GM21619 (cell line): ENCODE measurements around the gene NME9.
A peak's percentile ranks its signal among the peaks of the same experiment; 100 is the strongest.
"Not testable (repeated sequence)": the region's sequence is repeated elsewhere in the genome, so short reads cannot be mapped to it uniquely, and the experiment has no call there.

ENCODE experiments used
- ATAC-seq: cut with Tn5 transposase; IDR thresholded peaks from one replicate; pipeline ENCODE4 v1.9.1; 2021; ENCODE audit not compliant: unreplicated experiment

The NME9 gene

GRCh38 chr3:138329127-138329983, at the start of gene NME9:
Gene NME9, minus strand, starts transcription at chr3:138329851. Its CDS starts 516 bp downstream, at chr3:138329335.
- ATAC-seq = peak; percentile 78

DNA sequence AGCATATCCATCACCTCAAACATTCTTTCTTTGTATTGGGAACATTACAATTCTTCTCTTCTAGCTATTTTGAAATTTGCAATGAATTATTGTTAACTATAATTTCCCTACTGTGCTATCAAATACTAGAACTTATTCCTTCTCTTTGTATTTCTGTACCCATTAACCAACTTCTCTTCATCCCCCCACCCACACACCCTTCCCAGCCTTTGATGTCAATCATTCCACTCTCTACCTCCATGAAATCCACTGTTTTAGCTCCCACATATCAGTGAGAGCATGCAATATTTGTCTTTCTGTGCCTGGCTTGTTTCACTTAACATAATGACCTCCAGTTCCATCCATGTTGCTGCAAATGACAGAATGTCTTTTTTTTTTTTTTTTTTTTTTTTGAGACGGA, 49.3 kb upstream of the NME9 start:
- ATAC-seq = no peak

- ATAC-seq = no peak
Measured at GRCh38 chr3:138378331-138378730, 48.7 kb upstream of the NME9 start.

DNA sequence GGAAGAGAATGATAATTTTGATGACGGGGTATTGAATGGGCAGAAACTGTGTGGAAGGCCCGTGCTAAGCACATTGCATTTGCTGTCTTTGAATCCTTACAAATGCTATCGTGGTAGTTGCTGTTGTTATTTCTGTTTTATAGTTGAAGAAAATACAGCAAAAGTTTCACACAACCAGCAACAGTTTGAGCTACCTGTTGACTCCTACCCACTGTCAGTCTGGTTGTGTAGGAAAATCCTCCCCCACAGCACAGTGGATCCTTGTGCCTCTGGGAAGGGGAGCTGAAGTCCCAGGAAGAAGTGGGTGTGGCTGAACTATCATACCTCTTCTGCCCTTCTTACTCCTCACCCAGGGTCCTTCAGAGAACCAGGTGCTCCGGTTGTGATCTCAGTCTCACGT, 48.2 kb upstream of the NME9 start:
- ATAC-seq = no peak

- not testable (repeated sequence) for ATAC-seq
Measured at GRCh38 chr3:138377212-138377611, 47.6 kb upstream of the NME9 start.

GRCh38 chr3:138376663-138377062, 47.0 kb upstream of the NME9 start:
- ATAC-seq = no peak

GRCh38 chr3:138375447-138375846, 45.8 kb upstream of the NME9 start:
- ATAC-seq = no peak

DNA sequence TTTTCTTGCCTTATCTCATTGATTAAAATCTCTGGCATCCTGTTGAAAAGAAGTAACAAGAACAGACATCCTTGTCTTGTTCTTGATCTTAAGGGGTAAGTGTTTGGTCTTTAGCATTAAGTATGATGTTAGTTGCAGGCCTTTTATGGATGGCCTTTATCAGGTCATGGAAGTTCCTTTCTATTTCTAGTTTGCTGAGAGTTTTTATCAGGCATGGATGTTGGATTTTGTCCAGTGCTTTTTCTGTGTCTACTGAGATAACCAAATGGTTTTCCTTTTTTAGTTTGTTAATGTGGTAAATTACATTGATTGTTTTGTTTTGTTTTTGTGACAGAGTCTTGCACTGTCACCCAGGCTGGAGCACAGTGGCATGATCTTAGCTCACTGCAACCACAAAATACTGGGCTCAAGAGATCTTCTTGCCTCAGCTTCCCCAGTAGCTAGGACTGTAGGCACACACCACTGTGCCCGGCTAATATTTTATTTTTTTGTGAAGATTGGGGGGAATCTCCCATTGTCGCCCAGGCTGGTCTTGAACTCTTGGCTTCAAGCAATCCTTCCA, 45.0 kb upstream of the NME9 start:
- no peak for ATAC-seq

- no peak for ATAC-seq
Measured at GRCh38 chr3:138373736-138374094, 44.1 kb upstream of the NME9 start.

DNA sequence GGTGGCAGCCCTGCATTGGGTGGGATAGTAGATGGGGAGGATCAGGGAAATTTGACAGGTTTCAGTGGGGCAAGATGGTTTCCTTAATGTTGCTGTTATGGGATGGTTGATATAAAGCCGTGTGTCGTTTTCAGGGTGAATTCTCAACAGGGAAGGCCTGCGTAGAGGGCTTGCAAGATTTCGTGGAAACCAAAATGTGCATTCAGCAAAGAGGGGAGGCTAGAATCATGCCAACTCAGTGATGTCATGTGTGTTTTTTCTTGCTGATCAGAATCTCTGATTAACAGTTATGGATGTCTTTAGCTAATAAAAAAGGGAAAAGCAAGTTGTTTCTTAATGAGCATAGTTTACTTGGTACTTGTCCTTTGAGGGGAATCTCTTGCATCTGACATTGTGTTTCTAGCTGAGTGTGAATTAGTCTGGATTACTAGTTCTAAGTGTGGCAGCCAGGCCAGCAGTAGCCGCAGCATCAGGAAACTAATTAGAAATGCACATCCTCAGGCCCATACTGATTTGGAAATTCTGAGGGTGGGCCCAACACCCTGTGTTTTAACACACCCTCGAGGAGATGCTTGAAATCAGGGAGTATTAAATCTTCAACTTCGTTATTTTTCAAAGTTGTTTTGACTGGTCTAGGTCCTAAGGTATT, 43.6 kb upstream of the NME9 start:
- ATAC-seq = no peak

DNA sequence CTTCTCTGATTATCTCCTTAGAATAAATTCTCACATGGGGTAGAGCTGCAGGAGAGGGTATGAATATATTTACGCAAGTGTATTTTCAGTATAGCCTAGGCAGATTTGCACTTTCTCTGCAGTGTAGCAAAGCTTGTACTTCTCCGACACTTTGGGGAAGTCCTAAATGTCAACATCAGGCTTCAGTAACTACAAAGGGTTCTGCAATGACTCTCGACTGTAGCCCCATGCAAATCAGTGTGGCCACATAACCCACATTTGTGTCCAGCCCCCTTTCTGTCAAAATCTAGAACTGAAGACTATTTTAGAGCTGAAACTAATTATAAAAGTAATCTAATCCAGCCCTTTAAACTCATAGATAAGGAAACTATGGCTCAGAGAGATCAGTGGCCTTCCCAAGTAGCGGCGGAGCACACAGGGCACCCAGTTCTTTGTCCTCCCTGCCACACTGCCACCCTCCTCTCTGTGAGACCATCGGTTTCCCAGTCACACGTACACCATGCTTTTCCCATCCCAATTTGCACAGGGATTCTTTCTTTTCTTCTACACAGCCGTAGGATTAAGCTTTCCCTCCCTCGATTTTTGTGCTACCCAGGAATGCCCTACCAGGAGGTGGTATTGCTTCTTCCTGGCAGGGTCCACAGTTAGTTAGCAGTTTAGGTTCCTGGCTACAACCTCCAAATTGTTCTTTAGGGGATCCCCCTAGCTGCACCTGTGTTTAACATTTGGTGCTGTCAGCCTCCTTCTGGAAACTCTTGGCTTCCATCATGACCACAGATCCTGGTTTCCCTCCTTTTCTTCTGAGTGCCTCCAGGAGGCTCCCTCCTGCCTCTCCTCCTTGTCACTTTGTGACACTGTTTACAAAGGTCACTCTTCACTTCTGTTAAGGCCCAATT, 41.7 kb upstream of the NME9 start:
- ATAC-seq = peak; percentile 100

DNA sequence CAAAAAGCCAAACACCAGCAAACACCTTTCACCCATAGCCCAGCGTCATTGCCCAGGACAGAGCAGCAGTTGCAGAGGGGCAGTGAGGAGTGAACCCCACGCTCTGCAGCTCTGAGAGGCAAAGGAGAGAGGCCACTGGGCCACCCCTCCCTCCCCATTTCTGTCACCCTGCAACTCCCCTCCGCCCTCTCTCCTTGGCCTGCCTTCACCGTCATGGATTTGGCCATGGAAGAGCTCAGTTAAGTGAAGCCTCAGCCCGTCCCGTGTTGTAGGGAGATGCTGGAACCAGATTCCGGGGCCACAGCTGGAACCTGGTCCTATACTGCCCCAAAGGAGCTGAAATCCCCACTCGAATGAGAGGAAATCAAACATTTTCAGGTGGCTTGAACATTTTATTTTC, 40.7 kb upstream of the NME9 start:
- no peak for ATAC-seq

GRCh38 chr3:138369151-138369900, 39.7 kb upstream of the NME9 start:
- no peak for ATAC-seq

DNA sequence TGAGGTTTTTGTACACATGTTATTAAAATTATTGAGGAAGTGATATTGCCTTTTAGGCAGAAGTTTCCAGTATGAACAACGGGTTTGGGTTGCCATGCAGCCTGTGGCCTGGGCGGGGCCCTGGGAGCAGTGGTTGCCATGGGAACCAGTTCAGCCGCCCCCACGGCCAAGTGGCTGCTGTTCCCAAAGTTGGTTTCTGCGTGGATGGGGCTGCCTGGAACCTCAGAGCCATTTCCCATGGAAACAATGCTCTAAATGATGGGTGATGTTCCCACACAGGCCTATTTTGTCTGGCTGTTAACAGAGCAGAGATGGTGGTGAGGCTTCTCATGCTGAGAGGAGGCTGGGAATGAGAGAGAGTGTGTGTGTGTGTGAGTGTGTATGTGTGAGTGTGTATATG, 38.3 kb upstream of the NME9 start:
- ATAC-seq = no peak

DNA sequence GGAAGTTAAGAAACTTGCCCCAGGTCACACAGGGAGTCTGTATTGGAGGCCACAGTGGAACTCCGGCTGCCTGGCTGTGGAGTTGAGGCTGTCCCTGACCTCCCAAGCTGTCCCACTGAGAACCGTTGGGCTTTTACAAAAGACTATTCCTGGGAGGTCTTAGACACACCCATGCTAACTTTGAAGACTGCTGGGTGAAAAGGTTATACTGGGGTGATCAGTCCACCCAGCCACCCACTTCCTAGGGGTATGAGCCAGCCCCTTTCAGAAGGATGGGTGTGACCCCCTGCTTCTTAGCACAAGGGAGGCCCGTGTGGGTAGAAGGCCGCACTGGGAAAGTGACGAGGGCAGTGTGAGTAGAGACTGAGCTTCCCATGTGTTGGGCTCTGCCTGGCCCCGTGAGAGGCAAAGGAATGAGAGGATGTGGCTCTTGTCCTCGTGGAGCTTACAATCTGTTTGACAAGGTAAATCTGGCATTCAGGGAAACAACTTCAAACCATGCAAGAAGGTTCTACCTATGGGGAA, 37.7 kb upstream of the NME9 start:
- no peak for ATAC-seq

- ATAC-seq = no peak
Measured at GRCh38 chr3:138366006-138366759, 36.5 kb upstream of the NME9 start.

- no peak for ATAC-seq
Measured at GRCh38 chr3:138365253-138365555, 35.6 kb upstream of the NME9 start.

- ATAC-seq = no peak
Measured at GRCh38 chr3:138364356-138365252, 35.0 kb upstream of the NME9 start.

DNA sequence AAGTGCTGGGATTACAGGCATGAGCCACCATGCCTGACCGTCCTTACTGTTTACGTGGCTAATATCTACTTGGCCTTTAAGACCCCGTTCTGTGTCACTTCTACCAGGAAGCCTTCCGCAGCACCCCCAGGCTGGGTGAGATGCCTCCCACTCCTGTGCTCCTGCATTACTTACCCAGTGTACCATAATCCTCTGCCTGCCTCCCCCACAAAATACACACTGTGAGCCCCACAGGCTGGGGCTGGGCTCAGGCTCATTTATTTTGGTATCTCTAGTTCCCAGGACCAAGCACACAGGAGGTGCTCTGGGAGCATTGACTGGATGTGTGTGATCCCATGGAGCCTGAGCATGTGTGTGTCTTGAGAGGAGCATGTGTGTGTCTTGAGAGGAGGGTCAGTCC, 33.7 kb upstream of the NME9 start:
- no peak for ATAC-seq
